Neural cell (in vitro differentiated cells): Measurements from ENCODE around the gene TEDC1. TPM values are rescaled to one million over a fixed set of nuclear protein-coding genes. Genes with fewer than 3 reads are reported as not detected.

Experiments used
- H2AFZ ChIP-seq: fragments of 200-600, 300-800 bp; sonication (generic), shearing (Covaris generic); 2 replicates; pipeline ENCODE4 v1.6.0; 2014; ENCODE audit warnings: low read depth, mild to moderate bottlenecking, antibody characterized with exemption, low read length, moderate library complexity
- H3F3A ChIP-seq: fragments of 200-600 bp; shearing (Covaris generic); 2 replicates; pipeline ENCODE4 v1.6.1; 2016; ENCODE audit warnings: mild to moderate bottlenecking, moderate library complexity, mixed read lengths, antibody characterized with exemption, low read length; ENCODE audit not compliant: insufficient read depth, poor library complexity, severe bottlenecking
- H3K27ac ChIP-seq: fragments of 200-600, 300-800 bp; sonication (generic), shearing (Covaris generic); 2 replicates; pipeline ENCODE4 v1.5.1; 2014; ENCODE audit warnings: mild to moderate bottlenecking, low read length, moderate library complexity
- H3K27me3 ChIP-seq: fragments of 300-800, 200-600 bp; sonication (generic), shearing (Covaris generic); 2 replicates; pipeline ENCODE4 v1.6.0; 2014; ENCODE audit warnings: mild to moderate bottlenecking, low read depth, low read length, moderate library complexity; ENCODE audit not compliant: insufficient read depth
- H3K36me3 ChIP-seq: fragments of 300-800, 200-600 bp; sonication (generic), shearing (Covaris generic); 2 replicates; pipeline ENCODE4 v1.5.1; 2014; ENCODE audit warnings: mild to moderate bottlenecking, antibody characterized with exemption, low read length, moderate library complexity; ENCODE audit not compliant: insufficient read depth
- H3K4me2 ChIP-seq: fragments of 300-800, 200-600 bp; sonication (generic), shearing (Covaris generic); 2 replicates; pipeline ENCODE4 v1.6.0; 2014; ENCODE audit warnings: mild to moderate bottlenecking, low read length
- H3K4me3 ChIP-seq: fragments of 300-800, 200-600 bp; sonication (generic), shearing (Covaris generic); 2 replicates; pipeline ENCODE4 v1.5.1; 2014; ENCODE audit warnings: mild to moderate bottlenecking, low read length, moderate library complexity
- H3K79me2 ChIP-seq: fragments of 200-600 bp; shearing (Covaris generic); replicated peaks from 2 replicates; pipeline ENCODE4 v1.6.0; 2014; ENCODE audit warnings: mild to moderate bottlenecking, low read length, moderate library complexity; ENCODE audit not compliant: insufficient read depth
- H3K9ac ChIP-seq: fragments of 300-800, 200-600 bp; sonication (generic), shearing (Covaris generic); 2 replicates; pipeline ENCODE4 v1.6.1; 2016; ENCODE audit warnings: mild to moderate bottlenecking, low read length, mixed read lengths
- H3K9me2 ChIP-seq: fragments of 200-600 bp; shearing (Covaris generic); 2 replicates; pipeline ENCODE4 v1.6.1; 2016; ENCODE audit warnings: mild to moderate bottlenecking, low read length, mixed read lengths; ENCODE audit not compliant: insufficient read depth
- H3K9me3 ChIP-seq: fragments of 200-600, 300-800 bp; sonication (generic), shearing (Covaris generic); 2 replicates; pipeline ENCODE4 v1.6.1; 2016; ENCODE audit warnings: mild to moderate bottlenecking, mixed run types, low read length, moderate library complexity, mixed read lengths
- H4K20me1 ChIP-seq: fragments of 200-600 bp; shearing (Covaris generic); 2 replicates; pipeline ENCODE4 v1.6.1; 2016; ENCODE audit warnings: mild to moderate bottlenecking, mixed run types; ENCODE audit not compliant: insufficient read depth
- CTCF ChIP-seq: fragments of 450-650 bp; IDR thresholded peaks from 2 replicates; pipeline ENCODE4 v1.5.1; 2014; ENCODE audit warnings: antibody characterized with exemption, mild to moderate bottlenecking, moderate library complexity; ENCODE audit not compliant: poor library complexity, severe bottlenecking
- EP300 ChIP-seq: fragments of 450-650 bp; conservative IDR thresholded peaks from 2 replicates; pipeline ENCODE4 v1.6.1; 2014; ENCODE audit warnings: antibody characterized with exemption, mild to moderate bottlenecking, moderate library complexity; ENCODE audit not compliant: poor library complexity, severe bottlenecking
- EZH2 ChIP-seq: fragments of 200-600, 300-800 bp; shearing (Covaris generic), sonication (generic); IDR thresholded peaks from 2 replicates; pipeline ENCODE4 v1.6.1; 2014; ENCODE audit warnings: antibody characterized with exemption, low read length, borderline replicate concordance, mild to moderate bottlenecking; ENCODE audit not compliant: insufficient read depth, poor library complexity, severe bottlenecking
- MXI1 ChIP-seq: fragments of 450-650 bp; conservative IDR thresholded peaks from 2 replicates; pipeline ENCODE4 v1.6.1; 2014; ENCODE audit warnings: antibody characterized with exemption, mild to moderate bottlenecking; ENCODE audit not compliant: poor library complexity, severe bottlenecking
- POLR2AphosphoS5 ChIP-seq: IDR thresholded peaks from 2 replicates; pipeline ENCODE4 v1.6.1; 2012
- RAD21 ChIP-seq: fragments of 450-650 bp; conservative IDR thresholded peaks from 2 replicates; pipeline ENCODE4 v1.6.1; 2014; ENCODE audit warnings: antibody characterized with exemption, mild to moderate bottlenecking, moderate library complexity
- REST ChIP-seq: IDR thresholded peaks from 2 replicates; pipeline ENCODE4 v1.6.1; 2012; ENCODE audit warnings: borderline replicate concordance
- SMC3 ChIP-seq: fragments of 450-650 bp; conservative IDR thresholded peaks from 2 replicates; pipeline ENCODE4 v1.6.1; 2014; ENCODE audit warnings: antibody characterized with exemption, mild to moderate bottlenecking, moderate library complexity; ENCODE audit not compliant: poor library complexity
- TAF1 ChIP-seq: IDR thresholded peaks from 2 replicates; pipeline ENCODE4 v1.6.1; 2012; ENCODE audit warnings: low read depth
- polyA plus RNA-seq: library from polyadenylated mRNA; depleted of rRNA; stranded (reverse); fragments of >200 nt; gene quantifications from 2 replicates; pipeline ENCODE4 v1.2.3, GENCODE V29; 2014

The TEDC1 gene
- polyA plus RNA-seq, 1 donor from 2014 or later = 18.9 TPM

- Histone ChIP-seq H3K4me3 (no peak overlapping the region), H3K27ac (no peak overlapping the region), H3K9ac (no peak overlapping the region), H2AFZ (no peak overlapping the region), H3F3A (no peaks in the 10 kb centered on the region), H3K9me3 (no peaks in the 10 kb centered on the region), H3K9me2 (no peaks in the 10 kb centered on the region), H3K79me2 (no peaks in the 10 kb centered on the region), H3K4me2 (no peak overlapping the region), H3K27me3 (no peaks in the 10 kb centered on the region), H4K20me1 (no peaks in the 10 kb centered on the region), H3K36me3 (no peaks in the 10 kb centered on the region)
- TF ChIP-seq REST = no peak
- no peak for TF ChIP-seq CTCF
- no peak for TF ChIP-seq EP300
- TF ChIP-seq EZH2 = no peak
- no peak for TF ChIP-seq SMC3
- no peak for TF ChIP-seq TAF1
- TF ChIP-seq RAD21 = no peak
- no peak for TF ChIP-seq MXI1
- TF ChIP-seq POLR2AphosphoS5 = no peak
Measured at GRCh38 chr14:105456736-105457617, 34.1 kb upstream of the TEDC1 start.

GRCh38 chr14:105458010-105458409, 33.0 kb upstream of the TEDC1 start:
- Histone ChIP-seq H3K36me3 (no peaks in the 10 kb centered on the region), H2AFZ (no peak overlapping the region), H3K4me2 (no peak overlapping the region), H3K4me3 (no peak overlapping the region), H4K20me1 (no peaks in the 10 kb centered on the region), H3K79me2 (no peaks in the 10 kb centered on the region), H3K9me2 (no peaks in the 10 kb centered on the region), H3K9me3 (no peaks in the 10 kb centered on the region), H3F3A (no peaks in the 10 kb centered on the region), H3K27me3 (no peaks in the 10 kb centered on the region), H3K27ac (no peak overlapping the region), H3K9ac (no peak overlapping the region)
- TF ChIP-seq TAF1 = no peak
